ENCODE measurements around the gene SMIM17.

The SMIM17 gene

DNA sequence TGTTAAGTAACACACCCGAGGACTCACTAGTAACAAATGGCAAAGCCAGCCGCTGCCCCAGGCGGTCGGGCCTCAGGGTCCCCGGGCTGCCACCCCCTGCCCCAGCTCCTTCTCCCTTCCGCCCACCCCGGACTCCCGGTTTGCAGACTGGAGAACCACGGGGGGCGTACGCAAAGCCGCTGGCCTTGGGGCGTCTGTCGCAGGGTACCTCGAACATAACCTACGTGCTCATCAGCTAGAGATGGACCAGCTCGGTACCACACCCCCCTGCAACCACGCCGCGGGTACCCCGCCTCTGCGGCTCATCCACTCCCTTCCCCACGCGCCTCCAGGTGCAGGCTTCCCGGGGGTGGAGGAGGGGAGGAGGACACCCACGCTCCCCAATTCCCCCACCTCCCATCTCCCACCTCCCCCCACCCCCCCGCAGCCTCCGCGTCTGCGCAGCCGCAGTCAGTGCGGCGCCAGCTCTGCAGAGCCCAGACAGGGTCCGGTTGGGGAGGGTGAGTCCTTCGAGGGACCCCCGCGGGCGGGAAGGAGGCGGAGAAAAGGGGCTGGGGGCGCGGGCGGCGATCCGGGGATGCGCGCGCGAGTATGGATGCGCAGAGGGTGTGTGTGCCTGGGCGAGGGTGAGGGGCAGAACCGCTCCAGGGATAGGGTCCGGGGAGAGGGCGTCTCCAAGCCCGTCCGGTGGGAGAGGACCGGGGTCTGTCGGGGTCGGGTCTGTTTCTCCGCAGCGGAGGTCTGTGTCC is at the start of gene SMIM17:
Gene SMIM17 (plus strand): TSS at position 449 of the 749 bp plus-strand sequence. CDS start 2,509 bp downstream, outside the sequence.
- no peak for DNase-seq

DNA sequence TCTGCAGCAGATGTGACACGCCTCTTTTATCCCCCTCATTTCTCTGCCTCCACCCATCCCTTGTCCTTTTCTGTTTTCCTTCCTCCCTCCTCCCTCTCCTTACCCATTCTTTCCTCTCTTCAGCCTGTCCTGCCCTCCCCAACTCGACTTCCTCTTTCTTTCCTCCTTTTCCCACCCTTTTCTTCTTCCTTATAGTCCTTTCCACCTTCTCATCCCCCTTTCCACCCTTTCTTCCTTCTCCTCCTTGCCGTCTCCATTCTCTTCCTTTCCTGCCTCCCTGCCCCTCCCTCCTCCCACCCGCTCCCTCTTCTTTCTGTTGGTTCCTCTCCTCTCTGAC is 48.5 kb upstream of the SMIM17 start:
- DNase-seq = no peak

DNA sequence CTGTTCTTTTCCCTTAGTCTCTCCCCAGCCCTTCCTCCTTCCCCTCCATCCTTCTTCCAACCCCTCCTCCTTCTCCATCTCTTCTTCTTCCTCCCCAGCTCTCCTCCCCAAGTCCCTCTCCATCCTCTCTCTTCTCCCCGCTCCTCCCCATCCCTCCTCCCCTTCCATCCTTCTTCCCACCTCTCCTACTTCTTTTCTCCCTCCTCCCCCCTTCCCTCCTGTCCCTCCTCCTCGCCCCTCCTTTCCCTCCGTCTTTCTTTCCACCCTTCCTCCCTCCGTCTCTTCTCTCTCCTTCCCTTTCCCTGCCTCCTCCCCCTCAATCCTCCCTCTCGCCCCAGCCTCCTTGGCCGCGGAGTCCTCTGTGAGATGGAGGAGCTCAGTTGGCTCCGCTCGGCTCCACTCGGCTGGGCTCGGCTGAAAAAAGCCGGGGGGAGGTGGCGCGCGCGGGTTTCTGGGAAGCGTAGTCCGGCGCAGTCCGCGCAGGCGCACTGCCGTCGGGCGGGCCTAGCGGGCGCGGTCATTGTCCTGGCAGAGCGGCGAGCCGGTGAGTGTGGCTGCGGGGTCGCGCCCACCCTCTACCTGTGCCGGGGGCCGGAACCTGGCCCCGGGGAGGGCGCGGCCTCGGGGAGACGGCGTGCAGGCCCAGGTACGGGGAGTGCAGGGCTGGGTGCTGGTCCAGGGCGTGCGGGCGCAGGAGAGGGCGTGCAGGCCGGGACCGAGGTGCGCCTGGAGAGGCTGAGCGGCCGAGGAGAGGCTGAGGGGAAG is 48.0 kb upstream of the SMIM17 start, which contains the start of gene ZNF71:
Gene ZNF71 (plus strand): TSS at position 520 of the 765 bp plus-strand sequence. CDS start 6,257 bp downstream, outside the sequence.
- peak; percentile 85 for DNase-seq

- DNase-seq = no peak
Observed at GRCh38 chr19:56595548-56595899, 47.4 kb upstream of the SMIM17 start.

DNA sequence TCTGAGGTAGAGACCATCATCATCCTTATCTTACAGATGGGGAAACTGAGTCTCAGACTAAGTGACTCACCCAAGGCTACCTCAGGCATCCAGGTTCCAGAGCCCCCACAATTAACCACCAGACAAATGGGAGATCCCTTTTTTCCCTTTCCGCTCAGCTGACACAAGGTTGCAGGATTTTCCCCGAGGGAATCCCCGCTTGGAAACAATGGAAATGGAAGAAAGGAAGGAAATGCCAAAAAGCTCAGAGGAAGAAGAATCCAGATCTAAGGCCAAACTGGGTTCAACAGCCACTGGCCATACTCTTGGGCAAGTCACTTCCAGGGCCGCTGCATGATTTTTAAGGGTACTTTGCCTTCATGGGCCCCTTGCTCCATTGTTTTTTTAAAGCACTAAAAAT is 46.3 kb upstream of the SMIM17 start:
- no peak for DNase-seq

DNA sequence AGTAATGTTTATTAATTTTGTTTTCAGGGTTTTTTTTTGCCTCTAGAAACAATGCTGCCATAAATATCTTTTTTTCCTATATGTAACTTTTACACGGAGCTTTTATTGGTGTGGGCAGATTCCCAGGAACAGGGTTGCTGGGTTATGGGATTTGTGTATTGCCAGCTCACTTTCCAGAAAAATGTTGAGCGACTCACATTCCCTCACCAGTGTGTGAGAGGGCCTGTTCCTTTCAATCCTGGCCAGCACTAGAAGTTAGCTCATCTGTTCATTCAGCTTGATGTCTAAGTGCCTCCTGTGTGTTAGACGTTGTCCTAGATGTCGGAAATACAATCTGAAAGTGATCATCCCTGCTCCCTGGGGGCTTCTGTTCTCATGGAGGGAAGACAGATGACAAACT is 45.3 kb upstream of the SMIM17 start:
- peak; percentile 7 for DNase-seq

- DNase-seq = peak; percentile 1
Observed at GRCh38 chr19:56601375-56601774, 41.6 kb upstream of the SMIM17 start.

DNA sequence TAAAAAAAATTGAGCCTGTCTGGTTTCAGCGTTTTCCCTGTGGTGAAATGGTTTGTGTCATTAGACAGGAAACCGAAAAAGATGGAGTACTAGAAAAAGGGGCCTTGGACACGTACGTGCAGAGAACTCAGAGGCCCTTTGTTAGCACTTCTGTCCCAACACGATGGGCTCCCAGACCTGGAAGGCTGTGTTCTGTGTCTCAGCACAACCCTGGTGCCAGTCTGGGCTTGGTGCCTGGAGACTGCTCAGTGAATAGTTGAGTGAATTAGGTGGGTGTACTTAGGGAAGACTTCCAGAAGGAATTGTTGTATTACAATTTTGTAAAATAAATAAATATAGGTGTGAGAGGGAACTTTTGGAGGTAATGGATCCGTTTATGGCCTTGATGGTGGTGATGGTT is 39.1 kb upstream of the SMIM17 start:
- no peak for DNase-seq

DNA sequence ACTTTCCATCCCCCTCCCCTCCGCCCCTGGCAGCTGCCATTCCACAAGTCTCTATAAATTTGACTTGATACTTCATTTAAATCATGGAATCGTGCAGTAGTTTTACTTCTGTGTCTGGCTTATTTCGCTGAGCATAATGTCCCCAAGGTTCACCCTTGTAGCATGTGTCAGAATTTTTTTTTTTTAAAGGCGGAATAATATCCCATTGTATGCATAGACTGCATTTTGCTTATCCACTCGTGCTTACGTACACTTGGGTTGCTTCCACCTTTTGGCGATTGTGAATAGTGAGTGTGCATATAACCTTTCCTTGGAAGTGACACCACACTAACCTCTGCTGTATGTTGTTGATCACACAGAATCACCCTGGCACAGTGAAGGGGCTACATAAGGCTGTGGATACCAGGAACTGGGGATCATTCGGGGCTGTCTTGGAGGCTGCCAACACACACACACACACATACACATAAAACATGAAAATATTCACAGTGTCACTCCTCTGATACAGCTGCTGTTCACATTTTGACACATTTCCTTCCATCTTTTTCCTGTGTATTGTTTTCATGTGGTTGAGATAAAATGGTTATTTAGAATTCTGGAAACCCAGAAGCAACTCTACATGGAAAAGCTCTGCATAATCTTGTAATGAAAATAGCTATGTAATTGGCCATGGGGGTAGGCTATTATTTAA is 34.5 kb upstream of the SMIM17 start:
- no peak for DNase-seq

DNA sequence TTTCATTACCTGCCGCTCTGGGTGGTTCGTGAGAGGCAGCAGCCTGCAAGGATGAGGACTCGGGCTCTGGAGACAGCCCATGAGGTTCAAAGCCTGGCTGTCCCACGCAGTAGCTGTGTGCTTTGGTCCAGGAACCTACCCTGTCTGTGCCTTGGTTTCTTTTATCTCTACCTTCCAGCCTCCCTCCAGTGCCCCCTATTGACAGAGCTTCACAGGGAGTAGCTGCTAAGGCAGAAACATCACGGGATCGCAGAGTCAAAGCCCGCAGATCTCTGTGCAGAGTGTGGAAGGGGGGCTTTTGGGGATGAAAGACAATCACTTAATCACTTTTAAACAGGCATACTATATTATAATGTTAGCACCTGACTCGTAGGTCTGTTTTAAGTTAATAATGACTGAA is 31.7 kb upstream of the SMIM17 start:
- DNase-seq = no peak

DNA sequence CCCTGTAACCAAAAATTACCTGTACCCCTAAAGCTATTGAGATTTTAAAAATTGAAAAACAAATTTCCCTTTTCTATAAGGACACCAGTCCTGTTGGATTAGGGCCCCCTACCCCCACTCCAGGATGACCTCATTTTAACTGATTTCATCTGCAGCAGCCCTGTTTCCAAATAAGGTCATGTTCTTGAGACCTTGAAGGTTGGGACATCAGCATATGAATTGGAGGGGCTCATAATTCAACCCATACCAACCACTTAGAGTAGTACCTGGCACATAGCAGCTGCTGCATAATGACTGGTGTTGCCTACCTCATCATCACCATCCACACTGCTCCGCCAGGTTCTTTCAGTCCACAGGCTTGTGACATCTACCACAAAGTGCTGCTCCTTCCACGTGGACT is 30.2 kb upstream of the SMIM17 start:
- DNase-seq = no peak

GRCh38 chr19:56613639-56614038 is 29.3 kb upstream of the SMIM17 start:
- DNase-seq = no peak

DNA sequence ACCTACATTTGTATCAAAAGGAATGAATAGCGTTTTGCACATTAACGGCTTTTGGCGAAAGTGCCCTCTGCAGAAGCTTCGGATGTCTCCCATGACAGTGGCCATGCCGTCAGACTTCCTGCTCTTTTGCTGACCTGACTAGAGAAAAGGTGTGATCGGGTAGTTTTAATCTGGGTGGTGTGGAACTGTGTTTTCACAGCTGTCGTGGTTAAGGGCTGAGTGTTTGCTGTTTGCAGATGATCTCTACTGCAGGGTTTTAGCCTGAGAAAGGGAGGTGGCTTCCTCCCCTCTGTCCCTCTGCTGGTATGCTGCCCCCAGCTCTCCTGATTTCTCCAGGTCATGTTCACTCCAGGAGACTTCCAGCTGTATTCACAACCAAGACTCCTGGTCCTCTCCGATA is 25.4 kb upstream of the SMIM17 start:
- DNase-seq = no peak

- DNase-seq = no peak
Observed at GRCh38 chr19:56619121-56619520, 23.8 kb upstream of the SMIM17 start.

GRCh38 chr19:56622374-56622773 is 20.6 kb upstream of the SMIM17 start:
- no peak for DNase-seq

DNA sequence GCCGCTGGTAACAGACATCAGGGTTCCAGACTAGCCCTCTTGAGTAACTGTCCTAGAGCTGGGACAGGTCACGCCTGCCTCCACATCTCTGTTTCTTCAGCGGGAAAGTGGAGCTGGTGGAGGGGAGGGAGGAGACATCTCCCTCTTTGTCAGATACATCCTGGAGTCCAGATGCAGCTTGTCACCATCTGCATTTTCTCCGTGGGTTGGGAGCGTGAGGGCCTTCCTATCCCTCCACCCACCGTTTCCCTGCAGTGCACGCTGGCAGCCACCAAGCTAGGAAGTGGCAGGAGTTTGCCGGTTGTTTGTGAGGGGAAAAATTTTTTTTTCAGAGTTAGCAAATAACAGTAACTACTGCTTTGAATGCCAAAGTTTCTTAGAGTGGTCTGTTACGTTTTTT is 20.0 kb upstream of the SMIM17 start:
- no peak for DNase-seq

GRCh38 chr19:56625708-56626107 is 17.3 kb upstream of the SMIM17 start:
- DNase-seq = no peak

- no peak for DNase-seq
Observed at GRCh38 chr19:56633021-56633420, 9.9 kb upstream of the SMIM17 start.

DNA sequence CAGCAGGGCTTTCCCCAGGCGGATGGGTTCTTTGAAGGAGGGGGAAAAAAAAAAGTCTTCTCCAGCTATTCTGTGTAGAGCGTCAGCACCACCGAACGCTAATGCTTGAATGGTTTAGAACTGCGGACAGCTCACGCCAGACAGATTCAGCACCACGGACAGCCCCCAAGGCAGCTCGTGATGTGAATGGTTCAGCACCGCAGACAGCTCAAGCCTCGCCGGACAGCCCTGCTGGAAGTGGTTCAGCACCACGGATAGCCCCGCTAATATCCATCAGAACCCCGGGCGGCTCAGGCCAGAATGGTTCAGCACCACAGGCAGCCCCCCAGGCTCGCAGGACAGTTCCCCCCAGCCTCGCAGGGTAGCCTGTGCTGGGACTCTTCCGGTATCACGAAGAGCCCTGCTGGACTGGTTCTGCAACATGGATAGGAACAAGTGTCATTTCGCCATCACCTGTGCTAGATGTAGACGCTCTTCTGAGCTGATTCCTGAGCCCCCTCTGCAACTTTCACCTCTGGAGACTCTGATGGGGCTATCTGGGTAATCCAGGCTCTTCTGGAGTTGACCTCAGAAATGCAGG is 4.9 kb upstream of the SMIM17 start:
- peak; percentile 34 for DNase-seq

- no peak for DNase-seq
Observed at GRCh38 chr19:56639217-56639616, 3.7 kb upstream of the SMIM17 start.

GRCh38 chr19:56643460-56643955 is 549 bp downstream of the SMIM17 start:
- DNase-seq = no peak

- DNase-seq = no peak
Observed at GRCh38 chr19:56654151-56654550, 11.2 kb downstream of the SMIM17 start.

- DNase-seq = no peak
Observed at GRCh38 chr19:56660381-56661107, 17.6 kb downstream of the SMIM17 start.

Data from EL (cell line).